HepG2 (cell line): ENCODE measurements around the gene CACNA1D.

Source experiments
- EP300 ChIP-seq, 3 experiments: sonication (generic) in 1 of 3; formaldehyde crosslinking in 1 of 3; IDR thresholded peaks; 2 replicates each; pipeline versions ENCODE4 v1.5.1 to v1.6.1; 2011 to 2020; ENCODE audit warnings: low read depth in 2 of 3, low read length in 2 of 3, borderline replicate concordance in 1 of 3, improper control_type of control experiment in 1 of 3, mild to moderate bottlenecking in 1 of 3, missing genetic modification reagents in 1 of 3, moderate library complexity in 1 of 3
- RFX5 ChIP-seq: IDR thresholded peaks from 2 replicates; pipeline ENCODE4 v1.6.1; 2011; ENCODE audit warnings: low read depth, low read length, improper control_type of control experiment
- RFXAP ChIP-seq: sonication (generic); formaldehyde crosslinking; IDR thresholded peaks from 2 replicates; pipeline ENCODE4 v1.4.0; 2020; ENCODE audit warnings: missing genetic modification reagents, borderline replicate concordance
- TBP ChIP-seq: sonication (generic); formaldehyde crosslinking; IDR thresholded peaks from 2 replicates; pipeline ENCODE4 v1.5.0; 2020; ENCODE audit warnings: missing genetic modification reagents
- TF ChIP-seq, protein P1 (sequence below): sonication (generic); formaldehyde crosslinking; IDR thresholded peaks from one replicate; pipeline ENCODE4 v1.5.1; 2020; ENCODE audit warnings: mild to moderate bottlenecking, missing genetic modification reagents; ENCODE audit errors: not compliant biosample characterization

DNA sequence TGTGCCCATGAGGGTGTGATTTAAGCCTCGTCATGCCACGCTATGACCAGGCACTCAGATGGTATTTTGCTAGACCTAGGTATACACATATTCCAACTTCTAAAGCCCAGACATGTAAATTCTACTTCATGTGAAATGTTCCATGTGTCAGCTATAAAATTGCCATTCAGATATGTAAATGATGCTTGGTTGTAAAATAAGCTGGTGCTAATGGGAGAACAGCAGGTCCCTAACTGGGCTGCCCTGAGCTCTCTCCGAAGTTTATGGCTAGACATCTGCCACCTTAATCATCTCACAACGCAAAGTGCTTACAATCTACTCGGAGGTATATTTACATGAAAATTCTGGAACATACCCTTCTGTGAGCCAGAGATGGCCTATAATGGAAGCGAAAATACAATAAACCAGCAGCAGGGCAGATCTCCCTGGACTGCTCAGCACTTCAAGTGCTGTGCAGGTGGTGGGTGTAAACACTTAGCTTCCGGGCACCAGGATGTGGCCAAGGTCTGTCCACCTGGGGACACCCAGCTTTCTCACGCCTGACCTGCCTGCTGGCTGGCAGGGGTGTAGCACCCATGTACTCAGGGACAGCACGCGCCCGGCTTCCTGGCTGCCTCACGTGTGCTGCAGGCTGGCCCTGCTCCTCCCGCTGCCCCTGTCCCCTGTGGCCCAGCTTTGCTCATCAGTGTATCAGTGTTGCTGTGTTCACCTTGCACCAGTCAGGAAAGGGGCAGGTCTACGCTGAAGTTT is 269.8 kb downstream of the CACNA1D start:
- TF ChIP-seq TBP (CRISPR knock-in tag): no peak
- TF ChIP-seq, protein P1, sequence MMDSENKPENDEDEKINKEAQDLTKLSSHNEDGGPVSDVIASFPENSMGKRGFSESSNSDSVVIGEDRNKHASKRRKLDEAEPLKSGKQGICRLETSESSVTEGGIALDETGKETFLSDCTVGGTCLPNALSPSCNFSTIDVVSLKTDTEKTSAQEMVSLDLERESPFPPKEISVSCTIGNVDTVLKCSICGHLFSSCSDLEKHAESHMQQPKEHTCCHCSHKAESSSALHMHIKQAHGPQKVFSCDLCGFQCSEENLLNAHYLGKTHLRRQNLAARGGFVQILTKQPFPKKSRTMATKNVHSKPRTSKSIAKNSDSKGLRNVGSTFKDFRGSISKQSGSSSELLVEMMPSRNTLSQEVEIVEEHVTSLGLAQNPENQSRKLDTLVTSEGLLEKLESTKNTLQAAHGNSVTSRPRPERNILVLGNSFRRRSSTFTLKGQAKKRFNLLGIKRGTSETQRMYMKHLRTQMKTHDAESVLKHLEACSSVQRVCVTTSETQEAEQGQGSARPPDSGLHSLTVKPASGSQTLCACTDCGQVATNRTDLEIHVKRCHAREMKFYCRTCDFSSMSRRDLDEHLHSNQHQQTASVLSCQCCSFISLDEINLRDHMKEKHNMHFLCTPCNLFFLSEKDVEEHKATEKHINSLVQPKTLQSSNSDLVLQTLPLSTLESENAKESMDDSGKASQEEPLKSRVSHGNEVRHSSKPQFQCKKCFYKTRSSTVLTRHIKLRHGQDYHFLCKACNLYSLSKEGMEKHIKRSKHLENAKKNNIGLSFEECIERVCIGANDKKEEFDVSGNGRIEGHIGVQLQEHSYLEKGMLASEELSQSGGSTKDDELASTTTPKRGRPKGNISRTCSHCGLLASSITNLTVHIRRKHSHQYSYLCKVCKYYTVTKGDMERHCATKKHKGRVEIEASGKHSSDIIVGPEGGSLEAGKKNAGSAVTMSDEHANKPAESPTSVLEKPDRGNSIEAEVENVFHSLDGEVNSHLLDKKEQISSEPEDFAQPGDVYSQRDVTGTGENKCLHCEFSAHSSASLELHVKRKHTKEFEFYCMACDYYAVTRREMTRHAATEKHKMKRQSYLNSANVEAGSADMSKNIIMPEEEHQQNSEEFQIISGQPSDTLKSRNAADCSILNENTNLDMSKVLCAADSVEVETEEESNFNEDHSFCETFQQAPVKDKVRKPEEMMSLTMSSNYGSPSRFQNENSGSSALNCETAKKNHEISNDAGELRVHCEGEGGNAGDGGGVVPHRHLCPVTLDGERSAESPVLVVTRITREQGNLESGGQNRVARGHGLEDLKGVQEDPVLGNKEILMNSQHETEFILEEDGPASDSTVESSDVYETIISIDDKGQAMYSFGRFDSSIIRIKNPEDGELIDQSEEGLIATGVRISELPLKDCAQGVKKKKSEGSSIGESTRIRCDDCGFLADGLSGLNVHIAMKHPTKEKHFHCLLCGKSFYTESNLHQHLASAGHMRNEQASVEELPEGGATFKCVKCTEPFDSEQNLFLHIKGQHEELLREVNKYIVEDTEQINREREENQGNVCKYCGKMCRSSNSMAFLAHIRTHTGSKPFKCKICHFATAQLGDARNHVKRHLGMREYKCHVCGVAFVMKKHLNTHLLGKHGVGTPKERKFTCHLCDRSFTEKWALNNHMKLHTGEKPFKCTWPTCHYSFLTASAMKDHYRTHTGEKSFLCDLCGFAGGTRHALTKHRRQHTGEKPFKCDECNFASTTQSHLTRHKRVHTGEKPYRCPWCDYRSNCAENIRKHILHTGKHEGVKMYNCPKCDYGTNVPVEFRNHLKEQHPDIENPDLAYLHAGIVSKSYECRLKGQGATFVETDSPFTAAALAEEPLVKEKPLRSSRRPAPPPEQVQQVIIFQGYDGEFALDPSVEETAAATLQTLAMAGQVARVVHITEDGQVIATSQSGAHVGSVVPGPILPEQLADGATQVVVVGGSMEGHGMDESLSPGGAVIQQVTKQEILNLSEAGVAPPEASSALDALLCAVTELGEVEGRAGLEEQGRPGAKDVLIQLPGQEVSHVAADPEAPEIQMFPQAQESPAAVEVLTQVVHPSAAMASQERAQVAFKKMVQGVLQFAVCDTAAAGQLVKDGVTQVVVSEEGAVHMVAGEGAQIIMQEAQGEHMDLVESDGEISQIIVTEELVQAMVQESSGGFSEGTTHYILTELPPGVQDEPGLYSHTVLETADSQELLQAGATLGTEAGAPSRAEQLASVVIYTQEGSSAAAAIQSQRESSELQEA (CRISPR knock-in tag): no peak
- TF ChIP-seq EP300 (IDR thresholded peaks at IDR 0.05; ENCODE audit: low read depth in 2 of 2, low read length in 2 of 2): no peak
- no peak for TF ChIP-seq EP300 (CRISPR knock-in tag; IDR thresholded peaks at IDR 0.05; ENCODE audit: borderline replicate concordance)
- no peak for TF ChIP-seq RFX5
- TF ChIP-seq RFXAP: no peak
